ENCODE results near the gene ANKIB1. TPM values are rescaled to one million over a fixed set of nuclear protein-coding genes. Genes with fewer than 3 reads are reported as not detected.

The ANKIB1 gene
- total RNA-seq, 1 donor from 2014 or later = 26.1 TPM

Other genes starting within 250 kb of the ANKIB1 start
- gene CYP51A1, start 111.5 kb upstream of the ANKIB1 start, total RNA-seq = 134 TPM
- gene LRRD1, start 66.8 kb upstream of the ANKIB1 start, total RNA-seq = not detected
- 21.7 TPM for gene KRIT1, start 60 bp upstream of the ANKIB1 start, total RNA-seq
- gene GATAD1, start 201.5 kb downstream of the ANKIB1 start, total RNA-seq = 13.1 TPM
- not detected for gene ERVW-1, start 232.0 kb downstream of the ANKIB1 start, total RNA-seq